ENCODE data around the gene ZNF292. TPM values are rescaled to one million over a fixed set of nuclear protein-coding genes. Genes with fewer than 3 reads are reported as not detected.

Gene ZNF292
- polyA plus RNA-seq, 1 of the 3 experiments (the other 2 are of a cell fraction) = 3.2 TPM

DNA sequence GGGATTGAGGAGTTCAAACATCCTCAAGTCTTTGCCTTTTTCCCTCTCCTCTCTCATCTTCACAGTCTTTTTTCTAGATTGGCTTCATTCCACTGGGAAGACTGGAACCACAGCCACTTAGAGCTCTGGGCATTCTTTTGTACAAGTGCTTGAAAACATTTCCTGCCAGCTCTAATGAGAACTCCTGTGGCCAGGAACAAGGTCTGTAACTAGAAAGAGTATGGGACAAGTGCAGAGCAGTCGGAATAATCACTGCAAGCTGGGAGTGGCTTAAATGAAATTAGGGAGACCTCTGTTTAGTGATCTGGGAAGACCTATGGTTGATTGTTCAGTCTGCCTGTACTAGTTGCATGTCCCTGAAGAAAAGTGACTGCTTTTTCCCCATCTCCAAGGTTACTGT is 126.1 kb downstream of the ZNF292 start:
- no peaks in the 10 kb centered on the region for H4K20me1 ChIP-seq (ENCODE audit: insufficient read depth)
- no peak overlapping the region for H2AFZ ChIP-seq (ENCODE audit: low read depth)
- H3K79me2 ChIP-seq (ENCODE audit: insufficient read depth) = no peaks in the 10 kb centered on the region
- no peaks in the 10 kb centered on the region for H3K9me2 ChIP-seq
- ChIA-PET POLR2A (no interaction called here), CTCF (no interaction called here)
- H3F3A ChIP-seq (replicated peaks; ENCODE audit: insufficient read depth) = no peaks in the 10 kb centered on the region
- H3K27me3 ChIP-seq (ENCODE audit: insufficient read depth) = no peaks in the 10 kb centered on the region
- DNase-seq = no peak
- no peak overlapping the region for H3K9ac ChIP-seq
- no peak overlapping the region for H3K4me3 ChIP-seq (ENCODE audit: low read depth in 2 of 2, low read length in 1 of 2)
- peaks cover 0 to 6% of the 10 kb centered on the region in 2 experiments; a peak in 2 of 4 replicates for H3K4me1 ChIP-seq (ENCODE audit: control insufficient read depth in 1 of 2, insufficient read depth in 2 of 2, low read depth in 1 of 2, low read length in 1 of 2)
- no peak overlapping the region for H3K4me2 ChIP-seq
- H3K36me3 ChIP-seq (replicated peaks in 1 of 2; ENCODE audit: control insufficient read depth in 1 of 2, insufficient read depth in 2 of 2, low read length in 1 of 2) = no peaks in the 10 kb centered on the region
- 80% methylated on average over 1 of the region's 1 CpG for WGBS (ENCODE audit: low lambda C conversion rate)
- H3K9me3 ChIP-seq = no peaks in the 10 kb centered on the region
- TF ChIP-seq ZBTB33 (IDR thresholded peaks at IDR 0.05; ENCODE audit: borderline replicate concordance, low read depth) = no peak
- no peak for TF ChIP-seq CHD2 (IDR thresholded peaks at IDR 0.05; ENCODE audit: low read length, partially characterized antibody)
- H3K27ac ChIP-seq (ENCODE audit: low read depth in 2 of 2, low read length in 1 of 2) = no peak overlapping the region

DNA sequence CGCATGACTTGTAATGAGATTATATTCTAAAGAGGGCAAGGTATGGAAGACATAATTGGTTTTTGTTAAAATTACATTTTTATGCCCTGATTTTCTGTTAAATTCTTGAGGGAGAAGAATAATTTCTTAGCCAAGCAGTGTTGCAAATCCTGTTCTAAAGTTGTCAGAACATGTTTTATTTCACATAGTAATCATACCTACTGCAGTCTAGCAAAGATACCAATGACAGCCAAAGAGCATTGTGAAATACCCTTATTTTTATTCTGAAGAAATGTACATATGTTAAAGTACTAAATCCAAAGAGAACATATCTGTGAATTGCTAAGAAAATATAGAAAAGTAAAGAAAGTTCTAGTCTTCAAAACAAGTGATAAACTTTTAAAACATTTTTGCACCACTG is 127.4 kb downstream of the ZNF292 start:
- CTCF ChIA-PET = no interaction called here
- no peak overlapping the region for H3K4me2 ChIP-seq

More for the DNA sequence above, 127.4 kb downstream of the ZNF292 start:
- Histone ChIP-seq H4K20me1 (ENCODE audit: insufficient read depth) (no peaks in the 10 kb centered on the region), H3K9me2 (no peaks in the 10 kb centered on the region), H3K27ac (ENCODE audit: low read depth in 2 of 2, low read length in 1 of 2) (no peak overlapping the region), H3K27me3 (ENCODE audit: insufficient read depth) (no peaks in the 10 kb centered on the region), H3K36me3 (replicated peaks in 1 of 2; ENCODE audit: control insufficient read depth in 1 of 2, insufficient read depth in 2 of 2, low read length in 1 of 2) (no peaks in the 10 kb centered on the region), H2AFZ (ENCODE audit: low read depth) (no peak overlapping the region), H3K9ac (no peak overlapping the region), H3K4me3 (ENCODE audit: low read depth in 2 of 2, low read length in 1 of 2) (no peak overlapping the region), H3K9me3 (no peaks in the 10 kb centered on the region), H3F3A (replicated peaks; ENCODE audit: insufficient read depth) (no peaks in the 10 kb centered on the region), H3K4me1 (ENCODE audit: control insufficient read depth in 1 of 2, insufficient read depth in 2 of 2, low read depth in 1 of 2, low read length in 1 of 2) (peaks cover 0 to 6% of the 10 kb centered on the region in 2 experiments; a peak in 2 of 4 replicates), H3K79me2 (ENCODE audit: insufficient read depth) (no peaks in the 10 kb centered on the region)
- POLR2A ChIA-PET = no interaction called here
- TF ChIP-seq NRF1 (IDR thresholded peaks at IDR 0.05; ENCODE audit: low read depth, low read length) = no peak
- no peak for TF ChIP-seq ZBTB33 (IDR thresholded peaks at IDR 0.05; ENCODE audit: borderline replicate concordance, low read depth)
- no peak for TF ChIP-seq FOSL2 (IDR thresholded peaks at IDR 0.05; ENCODE audit: borderline replicate concordance, low read depth)
- TF ChIP-seq CHD2 (IDR thresholded peaks at IDR 0.05; ENCODE audit: low read length, partially characterized antibody) = no peak
- no peak for TF ChIP-seq SIN3A (IDR thresholded peaks at IDR 0.05; ENCODE audit: borderline replicate concordance, low read depth, low read length)
- TF ChIP-seq RCOR1 (IDR thresholded peaks at IDR 0.05; ENCODE audit: low read length) = no peak
- no peak for TF ChIP-seq NFIC (IDR thresholded peaks at IDR 0.05; ENCODE audit: borderline replicate concordance)
- TF ChIP-seq, protein P1, sequence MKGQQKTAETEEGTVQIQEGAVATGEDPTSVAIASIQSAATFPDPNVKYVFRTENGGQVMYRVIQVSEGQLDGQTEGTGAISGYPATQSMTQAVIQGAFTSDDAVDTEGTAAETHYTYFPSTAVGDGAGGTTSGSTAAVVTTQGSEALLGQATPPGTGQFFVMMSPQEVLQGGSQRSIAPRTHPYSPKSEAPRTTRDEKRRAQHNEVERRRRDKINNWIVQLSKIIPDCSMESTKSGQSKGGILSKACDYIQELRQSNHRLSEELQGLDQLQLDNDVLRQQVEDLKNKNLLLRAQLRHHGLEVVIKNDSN (IDR thresholded peaks at IDR 0.05; ENCODE audit: borderline replicate concordance, low read depth) = no peak
- no peak for TF ChIP-seq RFX5 (IDR thresholded peaks at IDR 0.05; ENCODE audit: low read length)
- no peak for TF ChIP-seq TAF1 (IDR thresholded peaks at IDR 0.05; ENCODE audit: borderline replicate concordance, low read depth, low read length)
- TF ChIP-seq USF2 (IDR thresholded peaks at IDR 0.05; ENCODE audit: borderline replicate concordance, low read depth, low read length) = no peak
- no peak for TF ChIP-seq TEAD4 (IDR thresholded peaks at IDR 0.05; ENCODE audit: borderline replicate concordance, insufficient read depth)
- TF ChIP-seq, protein P2, sequence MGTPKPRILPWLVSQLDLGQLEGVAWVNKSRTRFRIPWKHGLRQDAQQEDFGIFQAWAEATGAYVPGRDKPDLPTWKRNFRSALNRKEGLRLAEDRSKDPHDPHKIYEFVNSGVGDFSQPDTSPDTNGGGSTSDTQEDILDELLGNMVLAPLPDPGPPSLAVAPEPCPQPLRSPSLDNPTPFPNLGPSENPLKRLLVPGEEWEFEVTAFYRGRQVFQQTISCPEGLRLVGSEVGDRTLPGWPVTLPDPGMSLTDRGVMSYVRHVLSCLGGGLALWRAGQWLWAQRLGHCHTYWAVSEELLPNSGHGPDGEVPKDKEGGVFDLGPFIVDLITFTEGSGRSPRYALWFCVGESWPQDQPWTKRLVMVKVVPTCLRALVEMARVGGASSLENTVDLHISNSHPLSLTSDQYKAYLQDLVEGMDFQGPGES (IDR thresholded peaks at IDR 0.05; ENCODE audit: low read depth, low read length) = no peak
- no peak for TF ChIP-seq YY1 (IDR thresholded peaks at IDR 0.05; ENCODE audit: low read depth)
- TF ChIP-seq FOXM1 (IDR thresholded peaks at IDR 0.05; ENCODE audit: low read depth) = no peak
- TF ChIP-seq RXRA (IDR thresholded peaks at IDR 0.05; ENCODE audit: borderline replicate concordance, low read depth) = no peak
- no peak for TF ChIP-seq EZH2phosphoT487 (IDR thresholded peaks at IDR 0.05; ENCODE audit: borderline replicate concordance, low read depth)
- TF ChIP-seq RAD21 (IDR thresholded peaks at IDR 0.05; ENCODE audit: low read length) = no peak
- 94% methylated on average over 1 of the region's 1 CpG for WGBS (ENCODE audit: low lambda C conversion rate)
- DNase-seq = no peak

Data from SK-N-SH (cell line).